Measurements from ENCODE around the gene AGAP3. TPM values are rescaled to one million over a fixed set of nuclear protein-coding genes. Genes with fewer than 3 reads are reported as not detected.

The AGAP3 gene
- total RNA-seq, 2 experiments from 2014 or later, result 30.0 to 36.2 TPM

- Mint-ChIP-seq H3K4me1 (peaks cover 3% of the 10 kb centered on the region), H3K36me3 (no peaks in the 10 kb centered on the region), H3K27ac (no peak overlapping the region), H3K27me3 (no peaks in the 10 kb centered on the region), H3K9me3 (ENCODE audit: low read depth) (no peaks in the 10 kb centered on the region), H3K4me3 (no peak overlapping the region)
- ATAC-seq, result no peak
- CTCF ChIA-PET, result interaction anchor here (1.2 kb wide), 1 partner anchor 9 kb away, joined by 4 read pairs; no protein-coding TSS in a partner anchor
- no peak for DNase-seq
Observed at GRCh38 chr7:151132461-151133205, 46.4 kb downstream of the AGAP3 start.

- no peak overlapping the region for H3K4me3 Mint-ChIP-seq
- CTCF ChIA-PET, result interaction anchor here (1.9 kb wide), 1 partner anchor 9 kb away, joined by 6 read pairs; no protein-coding TSS in a partner anchor
- H3K4me1 Mint-ChIP-seq, result peaks cover 3% of the 10 kb centered on the region
- no peak for ATAC-seq
- H3K9me3 Mint-ChIP-seq (ENCODE audit: low read depth), result no peaks in the 10 kb centered on the region
- H3K36me3 Mint-ChIP-seq, result no peaks in the 10 kb centered on the region
- H3K27me3 Mint-ChIP-seq, result no peaks in the 10 kb centered on the region
- H3K27ac Mint-ChIP-seq, result no peak overlapping the region
- no peak for DNase-seq
Observed at GRCh38 chr7:151133266-151133985, 47.2 kb downstream of the AGAP3 start.

GRCh38 chr7:151133986-151134742 is 47.9 kb downstream of the AGAP3 start:
- Mint-ChIP-seq H3K4me1 (peaks cover 3% of the 10 kb centered on the region), H3K27ac (no peak overlapping the region), H3K9me3 (ENCODE audit: low read depth) (no peaks in the 10 kb centered on the region), H3K4me3 (no peak overlapping the region), H3K27me3 (no peaks in the 10 kb centered on the region), H3K36me3 (no peaks in the 10 kb centered on the region)
- CTCF ChIA-PET, result interaction anchor here (1.9 kb wide), 1 partner anchor 10 kb away, joined by 6 read pairs; no protein-coding TSS in a partner anchor
- ATAC-seq, result no peak
- no peak for DNase-seq

- Mint-ChIP-seq H3K36me3 (no peaks in the 10 kb centered on the region), H3K27ac (no peak overlapping the region), H3K27me3 (no peaks in the 10 kb centered on the region), H3K9me3 (ENCODE audit: low read depth) (no peaks in the 10 kb centered on the region), H3K4me3 (no peak overlapping the region), H3K4me1 (peaks cover 2% of the 10 kb centered on the region)
- CTCF ChIA-PET, result interaction anchor here (1.3 to 1.9 kb wide), 2 partner anchors 11 to 37 kb away, joined by 3 to 6 read pairs; no protein-coding TSS in a partner anchor
- no peak for ATAC-seq
- DNase-seq, result no peak
Observed at GRCh38 chr7:151134743-151135524, 48.7 kb downstream of the AGAP3 start.

GRCh38 chr7:151135525-151135845 is 49.2 kb downstream of the AGAP3 start:
- DNase-seq (no peak), ATAC-seq (no peak)
- CTCF ChIA-PET, result interaction anchor here (1.3 to 2.6 kb wide), 3 partner anchors 11 to 36 kb away, joined by 3 to 8 read pairs (median 6); no protein-coding TSS in a partner anchor
- Mint-ChIP-seq H3K27ac (no peak overlapping the region), H3K9me3 (ENCODE audit: low read depth) (no peaks in the 10 kb centered on the region), H3K27me3 (no peaks in the 10 kb centered on the region), H3K36me3 (no peaks in the 10 kb centered on the region), H3K4me3 (no peak overlapping the region), H3K4me1 (no peaks in the 10 kb centered on the region)

GRCh38 chr7:151135866-151136843 is 49.9 kb downstream of the AGAP3 start:
- ATAC-seq, result no peak
- no peaks in the 10 kb centered on the region for H3K36me3 Mint-ChIP-seq

GRCh38 chr7:151137076-151137675 is 50.9 kb downstream of the AGAP3 start:
- Mint-ChIP-seq H3K36me3 (no peaks in the 10 kb centered on the region), H3K27me3 (no peaks in the 10 kb centered on the region), H3K27ac (no peak overlapping the region), H3K9me3 (ENCODE audit: low read depth) (no peaks in the 10 kb centered on the region), H3K4me1 (no peaks in the 10 kb centered on the region), H3K4me3 (no peak overlapping the region)
- CTCF ChIA-PET, result interaction anchor here (0.5 to 2.6 kb wide), 3 partner anchors 13 to 57 kb away, joined by 3 to 8 read pairs (median 5); no protein-coding TSS in a partner anchor
- ATAC-seq (no peak), DNase-seq (no peak)

More at GRCh38 chr7:151135866-151136843, 49.9 kb downstream of the AGAP3 start:
- H3K27me3 Mint-ChIP-seq, result no peaks in the 10 kb centered on the region
- H3K4me1 Mint-ChIP-seq, result no peaks in the 10 kb centered on the region
- DNase-seq, result no peak
- CTCF ChIA-PET, result interaction anchor here (1.3 to 2.6 kb wide), 2 partner anchors 12 to 36 kb away, joined by 3 to 8 read pairs; no protein-coding TSS in a partner anchor
- no peak overlapping the region for H3K4me3 Mint-ChIP-seq
- no peaks in the 10 kb centered on the region for H3K9me3 Mint-ChIP-seq (ENCODE audit: low read depth)
- H3K27ac Mint-ChIP-seq, result no peak overlapping the region

- Mint-ChIP-seq H3K27me3 (no peaks in the 10 kb centered on the region), H3K4me3 (no peak overlapping the region), H3K9me3 (ENCODE audit: low read depth) (no peaks in the 10 kb centered on the region), H3K36me3 (no peaks in the 10 kb centered on the region), H3K4me1 (no peaks in the 10 kb centered on the region), H3K27ac (no peak overlapping the region)
- no peak for ATAC-seq
- CTCF ChIA-PET, result interaction anchor here (0.5 to 2.6 kb wide), 3 partner anchors 14 to 56 kb away, joined by 3 to 8 read pairs (median 5); no protein-coding TSS in a partner anchor
- DNase-seq, result no peak
Observed at GRCh38 chr7:151137791-151138152, 51.5 kb downstream of the AGAP3 start.

- CTCF ChIA-PET, result interaction anchor here (1.4 to 2.6 kb wide), 3 partner anchors 13 to 14 kb away, joined by 5 to 8 read pairs (median 7); no protein-coding TSS in a partner anchor
- H3K4me1 Mint-ChIP-seq, result no peaks in the 10 kb centered on the region
- no peak overlapping the region for H3K4me3 Mint-ChIP-seq
- H3K27ac Mint-ChIP-seq, result no peak overlapping the region
- H3K27me3 Mint-ChIP-seq, result no peaks in the 10 kb centered on the region
- ATAC-seq, result no peak
- no peak for DNase-seq
- no peaks in the 10 kb centered on the region for H3K9me3 Mint-ChIP-seq (ENCODE audit: low read depth)
- H3K36me3 Mint-ChIP-seq, result no peaks in the 10 kb centered on the region
Observed at GRCh38 chr7:151138153-151138851, 52.0 kb downstream of the AGAP3 start.

- DNase-seq (no peak), ATAC-seq (no peak)
- no peaks in the 10 kb centered on the region for H3K4me1 Mint-ChIP-seq
- no peak overlapping the region for H3K4me3 Mint-ChIP-seq
- H3K27ac Mint-ChIP-seq, result no peak overlapping the region
- no peaks in the 10 kb centered on the region for H3K9me3 Mint-ChIP-seq (ENCODE audit: low read depth)
- H3K36me3 Mint-ChIP-seq, result no peaks in the 10 kb centered on the region
- no peaks in the 10 kb centered on the region for H3K27me3 Mint-ChIP-seq
- CTCF ChIA-PET, result interaction anchor here (0.6 to 2.1 kb wide), 5 partner anchors 15 to 105 kb away, joined by 3 to 7 read pairs (median 3); no protein-coding TSS in a partner anchor
Observed at GRCh38 chr7:151139071-151139790, 53.0 kb downstream of the AGAP3 start.

Data from activated CD8-positive, alpha-beta memory T cell treated with anti-CD3 and anti-CD28 coated beads, Interleukin-2, amount 10 ng/mL, durations not matched to agents 7 days and 5 days (primary cell).